ENCODE results near the gene GLIPR1L2.

DNA sequence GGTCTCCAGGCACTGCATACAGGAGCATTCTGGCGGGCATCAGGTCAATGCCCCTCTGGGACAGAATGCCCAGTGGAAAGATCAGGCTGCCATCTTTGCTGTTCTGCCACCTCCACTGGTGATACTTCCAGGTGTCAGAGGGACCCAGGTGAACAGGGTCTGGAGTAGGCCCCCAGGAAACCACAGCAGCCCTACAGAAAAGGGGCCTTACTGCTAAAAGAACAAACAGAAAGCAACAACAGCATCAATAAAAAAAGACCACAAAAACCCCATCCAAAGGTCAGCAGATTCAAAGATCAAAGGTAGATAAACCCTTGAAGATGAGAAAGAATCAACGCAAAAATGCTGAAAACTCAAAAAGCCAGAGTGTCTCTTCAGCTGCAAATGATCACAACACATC lies 40.5 kb upstream of the GLIPR1L2 start:
- TF ChIP-seq, protein P1, sequence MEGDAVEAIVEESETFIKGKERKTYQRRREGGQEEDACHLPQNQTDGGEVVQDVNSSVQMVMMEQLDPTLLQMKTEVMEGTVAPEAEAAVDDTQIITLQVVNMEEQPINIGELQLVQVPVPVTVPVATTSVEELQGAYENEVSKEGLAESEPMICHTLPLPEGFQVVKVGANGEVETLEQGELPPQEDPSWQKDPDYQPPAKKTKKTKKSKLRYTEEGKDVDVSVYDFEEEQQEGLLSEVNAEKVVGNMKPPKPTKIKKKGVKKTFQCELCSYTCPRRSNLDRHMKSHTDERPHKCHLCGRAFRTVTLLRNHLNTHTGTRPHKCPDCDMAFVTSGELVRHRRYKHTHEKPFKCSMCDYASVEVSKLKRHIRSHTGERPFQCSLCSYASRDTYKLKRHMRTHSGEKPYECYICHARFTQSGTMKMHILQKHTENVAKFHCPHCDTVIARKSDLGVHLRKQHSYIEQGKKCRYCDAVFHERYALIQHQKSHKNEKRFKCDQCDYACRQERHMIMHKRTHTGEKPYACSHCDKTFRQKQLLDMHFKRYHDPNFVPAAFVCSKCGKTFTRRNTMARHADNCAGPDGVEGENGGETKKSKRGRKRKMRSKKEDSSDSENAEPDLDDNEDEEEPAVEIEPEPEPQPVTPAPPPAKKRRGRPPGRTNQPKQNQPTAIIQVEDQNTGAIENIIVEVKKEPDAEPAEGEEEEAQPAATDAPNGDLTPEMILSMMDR (conservative IDR thresholded peaks at IDR 0.05; ENCODE audit: low read depth, low read length) = no peak
- TF ChIP-seq EZH2 (IDR thresholded peaks at IDR 0.05; ENCODE audit: low read length, unreplicated experiment) = no peak

All from PC-3 (cell line).